ENCODE measurements around the gene TMEM126A.

DNA sequence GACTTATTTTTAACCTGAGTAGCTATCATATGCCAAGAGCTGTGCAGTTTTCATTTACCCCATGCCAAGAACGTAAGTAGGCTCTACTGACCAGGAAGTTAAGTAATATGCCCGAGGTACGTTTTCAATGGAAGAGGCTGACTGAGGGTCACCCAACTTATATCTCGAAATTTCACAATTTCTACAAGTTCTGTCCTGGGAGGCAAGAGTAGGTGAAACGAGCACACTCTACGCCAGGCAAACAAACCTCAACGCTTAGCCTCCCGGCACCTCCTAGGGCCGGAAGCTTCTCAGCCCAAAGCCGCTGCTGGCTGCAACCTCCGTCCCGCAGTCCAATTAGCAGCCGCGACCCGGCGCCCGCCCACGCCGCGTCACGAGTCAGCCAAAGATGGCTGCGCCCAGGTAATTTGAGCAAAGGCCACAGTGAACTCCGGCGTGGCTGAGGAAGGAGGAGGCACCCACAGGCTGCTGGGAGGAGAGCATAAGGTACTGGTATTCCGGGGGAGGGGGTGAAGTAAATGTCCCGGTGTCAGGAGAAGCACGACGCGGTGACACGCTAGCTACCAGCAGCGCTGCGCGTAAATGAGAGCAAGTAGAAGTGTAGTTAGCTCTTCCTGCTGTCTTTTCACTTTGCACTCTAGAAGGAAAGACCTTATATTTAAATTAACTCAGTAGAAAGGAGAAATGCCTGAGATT lies at the start of gene TMEM126A:
- TF ChIP-seq NR2C2 (CRISPR knock-in tag; IDR thresholded peaks at IDR 0.05): no peak
- TF ChIP-seq, protein P1, sequence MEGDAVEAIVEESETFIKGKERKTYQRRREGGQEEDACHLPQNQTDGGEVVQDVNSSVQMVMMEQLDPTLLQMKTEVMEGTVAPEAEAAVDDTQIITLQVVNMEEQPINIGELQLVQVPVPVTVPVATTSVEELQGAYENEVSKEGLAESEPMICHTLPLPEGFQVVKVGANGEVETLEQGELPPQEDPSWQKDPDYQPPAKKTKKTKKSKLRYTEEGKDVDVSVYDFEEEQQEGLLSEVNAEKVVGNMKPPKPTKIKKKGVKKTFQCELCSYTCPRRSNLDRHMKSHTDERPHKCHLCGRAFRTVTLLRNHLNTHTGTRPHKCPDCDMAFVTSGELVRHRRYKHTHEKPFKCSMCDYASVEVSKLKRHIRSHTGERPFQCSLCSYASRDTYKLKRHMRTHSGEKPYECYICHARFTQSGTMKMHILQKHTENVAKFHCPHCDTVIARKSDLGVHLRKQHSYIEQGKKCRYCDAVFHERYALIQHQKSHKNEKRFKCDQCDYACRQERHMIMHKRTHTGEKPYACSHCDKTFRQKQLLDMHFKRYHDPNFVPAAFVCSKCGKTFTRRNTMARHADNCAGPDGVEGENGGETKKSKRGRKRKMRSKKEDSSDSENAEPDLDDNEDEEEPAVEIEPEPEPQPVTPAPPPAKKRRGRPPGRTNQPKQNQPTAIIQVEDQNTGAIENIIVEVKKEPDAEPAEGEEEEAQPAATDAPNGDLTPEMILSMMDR (IDR thresholded peaks at IDR 0.05): no peak
- no peak for TF ChIP-seq MXD4 (CRISPR knock-in tag; IDR thresholded peaks at IDR 0.05; ENCODE audit: borderline replicate concordance)
- no peak for TF ChIP-seq JAZF1 (CRISPR knock-in tag; IDR thresholded peaks at IDR 0.05)
- TF ChIP-seq, protein P2, sequence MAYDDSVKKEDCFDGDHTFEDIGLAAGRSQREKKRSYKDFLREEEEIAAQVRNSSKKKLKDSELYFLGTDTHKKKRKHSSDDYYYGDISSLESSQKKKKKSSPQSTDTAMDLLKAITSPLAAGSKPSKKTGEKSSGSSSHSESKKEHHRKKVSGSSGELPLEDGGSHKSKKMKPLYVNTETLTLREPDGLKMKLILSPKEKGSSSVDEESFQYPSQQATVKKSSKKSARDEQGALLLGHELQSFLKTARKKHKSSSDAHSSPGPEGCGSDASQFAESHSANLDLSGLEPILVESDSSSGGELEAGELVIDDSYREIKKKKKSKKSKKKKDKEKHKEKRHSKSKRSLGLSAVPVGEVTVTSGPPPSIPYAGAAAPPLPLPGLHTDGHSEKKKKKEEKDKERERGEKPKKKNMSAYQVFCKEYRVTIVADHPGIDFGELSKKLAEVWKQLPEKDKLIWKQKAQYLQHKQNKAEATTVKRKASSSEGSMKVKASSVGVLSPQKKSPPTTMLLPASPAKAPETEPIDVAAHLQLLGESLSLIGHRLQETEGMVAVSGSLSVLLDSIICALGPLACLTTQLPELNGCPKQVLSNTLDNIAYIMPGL (CRISPR knock-in tag; IDR thresholded peaks at IDR 0.05): 0 out of 2 replicates have a peak, but pooled peaks have one; percentile 30
- TF ChIP-seq, protein P3, sequence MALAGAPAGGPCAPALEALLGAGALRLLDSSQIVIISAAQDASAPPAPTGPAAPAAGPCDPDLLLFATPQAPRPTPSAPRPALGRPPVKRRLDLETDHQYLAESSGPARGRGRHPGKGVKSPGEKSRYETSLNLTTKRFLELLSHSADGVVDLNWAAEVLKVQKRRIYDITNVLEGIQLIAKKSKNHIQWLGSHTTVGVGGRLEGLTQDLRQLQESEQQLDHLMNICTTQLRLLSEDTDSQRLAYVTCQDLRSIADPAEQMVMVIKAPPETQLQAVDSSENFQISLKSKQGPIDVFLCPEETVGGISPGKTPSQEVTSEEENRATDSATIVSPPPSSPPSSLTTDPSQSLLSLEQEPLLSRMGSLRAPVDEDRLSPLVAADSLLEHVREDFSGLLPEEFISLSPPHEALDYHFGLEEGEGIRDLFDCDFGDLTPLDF (CRISPR knock-in tag; IDR thresholded peaks at IDR 0.05): no peak
- TF ChIP-seq, protein P4, sequence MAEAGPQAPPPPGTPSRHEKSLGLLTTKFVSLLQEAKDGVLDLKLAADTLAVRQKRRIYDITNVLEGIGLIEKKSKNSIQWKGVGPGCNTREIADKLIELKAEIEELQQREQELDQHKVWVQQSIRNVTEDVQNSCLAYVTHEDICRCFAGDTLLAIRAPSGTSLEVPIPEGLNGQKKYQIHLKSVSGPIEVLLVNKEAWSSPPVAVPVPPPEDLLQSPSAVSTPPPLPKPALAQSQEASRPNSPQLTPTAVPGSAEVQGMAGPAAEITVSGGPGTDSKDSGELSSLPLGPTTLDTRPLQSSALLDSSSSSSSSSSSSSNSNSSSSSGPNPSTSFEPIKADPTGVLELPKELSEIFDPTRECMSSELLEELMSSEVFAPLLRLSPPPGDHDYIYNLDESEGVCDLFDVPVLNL (CRISPR knock-in tag; IDR thresholded peaks at IDR 0.05; ENCODE audit: borderline replicate concordance, low read depth): no peak
- no peak for TF ChIP-seq ZNF138 (CRISPR knock-in tag; conservative IDR thresholded peaks at IDR 0.05)
- TF ChIP-seq, protein P5, sequence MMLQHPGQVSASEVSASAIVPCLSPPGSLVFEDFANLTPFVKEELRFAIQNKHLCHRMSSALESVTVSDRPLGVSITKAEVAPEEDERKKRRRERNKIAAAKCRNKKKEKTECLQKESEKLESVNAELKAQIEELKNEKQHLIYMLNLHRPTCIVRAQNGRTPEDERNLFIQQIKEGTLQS (CRISPR knock-in tag; conservative IDR thresholded peaks at IDR 0.05): no peak
